ENCODE data around the gene GABRB1. TPM values are rescaled to one million over a fixed set of nuclear protein-coding genes. Genes with fewer than 3 reads are reported as not detected.

The GABRB1 gene
- total RNA-seq, 1 donor from 2014 or later: 4.0 TPM

DNA sequence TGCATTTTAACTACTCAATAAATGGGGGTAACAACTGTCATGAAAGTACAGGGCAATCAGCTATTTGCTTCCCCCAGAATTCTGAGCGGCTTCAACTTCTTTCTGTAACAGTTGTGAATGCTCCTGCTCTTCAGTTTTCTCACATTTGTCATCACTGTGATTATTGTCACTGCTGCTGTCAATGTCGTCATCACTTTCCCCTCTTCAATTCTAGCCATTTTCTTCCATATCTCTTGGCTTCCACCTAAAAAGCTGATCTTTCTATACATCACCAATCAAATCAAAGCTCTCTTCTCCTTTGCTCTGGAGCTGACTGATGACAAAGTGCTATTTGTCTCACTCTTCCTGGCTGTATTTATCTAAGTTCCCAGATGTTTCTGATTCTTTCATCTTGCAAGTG lies 306.5 kb downstream of the GABRB1 start:
- Histone ChIP-seq H3K27ac (replicated peaks) (no peak overlapping the region), H3K4me3 (no peak overlapping the region), H3K9me3 (replicated peaks) (no peaks in the 10 kb centered on the region), H3K4me1 (no peaks in the 10 kb centered on the region), H3K27me3 (ENCODE audit: low read depth) (peaks cover 4% of the 10 kb centered on the region), H3K36me3 (no peaks in the 10 kb centered on the region)
- intact Hi-C loops (cut with micrococcal nuclease): no loop called here
- DNase-seq: no peak
- TF ChIP-seq, protein P1, sequence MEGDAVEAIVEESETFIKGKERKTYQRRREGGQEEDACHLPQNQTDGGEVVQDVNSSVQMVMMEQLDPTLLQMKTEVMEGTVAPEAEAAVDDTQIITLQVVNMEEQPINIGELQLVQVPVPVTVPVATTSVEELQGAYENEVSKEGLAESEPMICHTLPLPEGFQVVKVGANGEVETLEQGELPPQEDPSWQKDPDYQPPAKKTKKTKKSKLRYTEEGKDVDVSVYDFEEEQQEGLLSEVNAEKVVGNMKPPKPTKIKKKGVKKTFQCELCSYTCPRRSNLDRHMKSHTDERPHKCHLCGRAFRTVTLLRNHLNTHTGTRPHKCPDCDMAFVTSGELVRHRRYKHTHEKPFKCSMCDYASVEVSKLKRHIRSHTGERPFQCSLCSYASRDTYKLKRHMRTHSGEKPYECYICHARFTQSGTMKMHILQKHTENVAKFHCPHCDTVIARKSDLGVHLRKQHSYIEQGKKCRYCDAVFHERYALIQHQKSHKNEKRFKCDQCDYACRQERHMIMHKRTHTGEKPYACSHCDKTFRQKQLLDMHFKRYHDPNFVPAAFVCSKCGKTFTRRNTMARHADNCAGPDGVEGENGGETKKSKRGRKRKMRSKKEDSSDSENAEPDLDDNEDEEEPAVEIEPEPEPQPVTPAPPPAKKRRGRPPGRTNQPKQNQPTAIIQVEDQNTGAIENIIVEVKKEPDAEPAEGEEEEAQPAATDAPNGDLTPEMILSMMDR (IDR thresholded peaks at IDR 0.05; ENCODE audit: borderline replicate concordance): no peak

DNA sequence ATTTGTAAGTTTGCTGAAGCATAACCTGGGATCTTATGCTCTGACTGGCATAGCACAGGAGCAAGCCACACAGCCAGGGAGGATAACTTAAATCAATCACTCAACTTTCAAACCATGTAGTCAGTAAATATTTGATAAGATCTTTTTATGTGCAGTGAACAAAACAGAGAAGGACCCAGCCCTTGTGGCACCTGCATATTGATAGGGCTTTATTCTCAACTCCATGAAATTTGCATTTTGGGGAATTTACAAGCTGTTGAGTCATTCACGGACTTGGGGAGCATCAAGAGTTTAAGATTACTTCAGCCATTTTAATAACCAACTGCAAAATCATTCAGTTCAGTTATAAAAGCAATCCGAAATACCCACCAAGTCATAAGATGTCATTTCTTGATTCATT lies 309.5 kb downstream of the GABRB1 start:
- H3K36me3 ChIP-seq: no peaks in the 10 kb centered on the region
- no peak for DNase-seq
- H3K4me1 ChIP-seq: no peaks in the 10 kb centered on the region
- H3K27me3 ChIP-seq (ENCODE audit: low read depth): no peaks in the 10 kb centered on the region
- intact Hi-C loops (cut with micrococcal nuclease): no loop called here
- H3K9me3 ChIP-seq (replicated peaks): no peaks in the 10 kb centered on the region
- TF ChIP-seq, protein P1 (IDR thresholded peaks at IDR 0.05; ENCODE audit: borderline replicate concordance): no peak
- no peak overlapping the region for H3K27ac ChIP-seq (replicated peaks)
- no peak overlapping the region for H3K4me3 ChIP-seq

DNA sequence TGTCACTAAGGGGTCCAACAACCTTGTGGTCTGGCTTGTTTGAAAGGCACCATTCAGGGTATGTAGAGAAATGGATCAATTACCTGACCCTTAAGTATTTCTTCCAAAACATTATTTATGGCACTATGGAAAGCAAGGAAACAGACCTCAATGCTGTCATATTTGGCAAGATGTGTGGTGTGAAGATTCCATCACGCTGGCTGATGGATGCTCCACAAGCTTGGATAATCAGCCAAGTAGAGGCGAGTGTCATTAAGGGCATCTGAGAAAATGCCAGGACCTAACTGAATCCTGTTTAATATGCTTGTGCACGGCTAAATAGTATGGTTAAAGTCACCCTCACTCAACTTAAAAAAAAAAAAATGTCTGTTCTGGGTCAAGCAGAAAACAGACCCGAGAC lies 311.4 kb downstream of the GABRB1 start:
- intact Hi-C loops (cut with micrococcal nuclease): no loop called here
- DNase-seq: no peak
- no peak overlapping the region for H3K4me3 ChIP-seq
- H3K4me1 ChIP-seq: no peaks in the 10 kb centered on the region
- TF ChIP-seq, protein P1 (IDR thresholded peaks at IDR 0.05; ENCODE audit: borderline replicate concordance): no peak
- H3K9me3 ChIP-seq (replicated peaks): no peaks in the 10 kb centered on the region
- no peaks in the 10 kb centered on the region for H3K27me3 ChIP-seq (ENCODE audit: low read depth)
- no peaks in the 10 kb centered on the region for H3K36me3 ChIP-seq
- no peak overlapping the region for H3K27ac ChIP-seq (replicated peaks)

DNA sequence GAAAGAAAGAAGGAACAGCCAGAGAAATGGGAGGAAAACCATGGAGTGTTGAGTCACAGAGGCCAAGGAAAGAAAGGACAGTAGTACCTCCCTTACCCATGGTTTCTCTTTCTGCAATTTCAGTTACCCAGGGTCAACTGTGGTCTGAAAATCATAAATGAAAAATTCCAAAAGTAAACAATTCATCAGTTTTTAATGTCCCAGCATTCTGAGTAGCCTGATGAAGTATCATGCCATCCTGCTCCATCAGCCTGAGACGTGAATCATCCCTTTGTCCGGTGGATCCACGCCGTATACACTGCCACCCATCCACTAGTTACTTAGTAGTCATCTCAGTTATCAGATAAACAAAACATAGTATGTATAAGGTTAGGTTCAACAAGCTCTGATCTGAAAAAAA lies 318.0 kb downstream of the GABRB1 start:
- Histone ChIP-seq H3K4me3 (no peak overlapping the region), H3K27me3 (ENCODE audit: low read depth) (no peaks in the 10 kb centered on the region), H3K36me3 (no peaks in the 10 kb centered on the region), H3K27ac (replicated peaks) (no peak overlapping the region), H3K4me1 (no peaks in the 10 kb centered on the region), H3K9me3 (replicated peaks) (no peaks in the 10 kb centered on the region)
- no peak for DNase-seq
- TF ChIP-seq, protein P1 (IDR thresholded peaks at IDR 0.05; ENCODE audit: borderline replicate concordance): no peak
- intact Hi-C loops (cut with micrococcal nuclease): no loop called here

DNA sequence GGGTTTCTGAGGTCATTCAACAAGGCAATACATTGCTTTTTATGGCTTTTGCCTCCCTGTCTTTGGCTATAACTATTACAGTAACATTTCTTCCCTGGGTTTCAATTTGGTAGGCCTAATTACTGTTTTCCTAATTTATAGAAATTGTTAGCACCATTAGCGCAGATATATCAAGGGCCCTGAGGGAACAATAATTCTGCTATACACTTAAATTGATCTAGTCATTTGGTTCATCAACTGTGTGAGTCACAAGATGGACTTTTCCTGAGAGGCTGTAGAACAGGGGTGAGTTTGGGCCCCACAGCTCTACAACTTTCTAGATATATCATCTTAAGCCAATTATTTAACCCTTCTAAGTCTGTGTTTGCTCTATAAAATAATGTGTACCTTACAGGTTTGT lies 324.2 kb downstream of the GABRB1 start:
- TF ChIP-seq, protein P1 (IDR thresholded peaks at IDR 0.05; ENCODE audit: borderline replicate concordance): no peak
- no peaks in the 10 kb centered on the region for H3K36me3 ChIP-seq
- no peaks in the 10 kb centered on the region for H3K4me1 ChIP-seq
- no peaks in the 10 kb centered on the region for H3K9me3 ChIP-seq (replicated peaks)
- no peak overlapping the region for H3K27ac ChIP-seq (replicated peaks)
- intact Hi-C loops (cut with micrococcal nuclease): no loop called here
- H3K27me3 ChIP-seq (ENCODE audit: low read depth): peaks cover 4% of the 10 kb centered on the region
- H3K4me3 ChIP-seq: no peak overlapping the region
- DNase-seq: no peak

DNA sequence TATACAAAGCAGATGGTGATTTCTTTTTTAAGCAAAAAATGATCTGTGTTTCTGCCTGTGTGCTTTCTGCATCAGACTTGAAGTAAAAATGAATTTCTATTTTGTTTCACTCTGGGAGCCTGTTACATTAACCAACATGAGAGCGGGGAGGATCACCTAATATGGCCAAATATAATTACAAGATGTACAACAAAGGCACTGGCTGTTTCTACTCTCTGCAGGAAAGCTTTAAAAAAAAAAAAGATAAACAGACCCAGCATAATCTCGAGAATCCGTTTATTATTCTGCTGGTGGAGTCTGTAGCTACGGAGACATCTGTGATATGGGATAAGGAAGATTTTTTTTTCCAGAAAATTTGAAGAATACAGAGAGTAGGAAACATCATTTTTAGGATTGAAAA lies 328.5 kb downstream of the GABRB1 start:
- intact Hi-C loops (cut with micrococcal nuclease): no loop called here
- TF ChIP-seq, protein P1 (IDR thresholded peaks at IDR 0.05; ENCODE audit: borderline replicate concordance): no peak
- Histone ChIP-seq H3K9me3 (replicated peaks) (no peaks in the 10 kb centered on the region), H3K36me3 (no peaks in the 10 kb centered on the region), H3K27ac (replicated peaks) (no peak overlapping the region), H3K4me3 (no peak overlapping the region), H3K4me1 (no peaks in the 10 kb centered on the region), H3K27me3 (ENCODE audit: low read depth) (peaks cover 4% of the 10 kb centered on the region)
- no peak for DNase-seq
